OCI-LY3 (cell line): ENCODE results near the gene TEX36.
"Not testable (repeated sequence)": the region's sequence is repeated elsewhere in the genome, so short reads cannot be mapped to it uniquely, and the experiment has no call there.

ENCODE experiments used
- CTCF ChIP-seq: fragments of 200-600, 300-600 bp; sonication (generic); IDR thresholded peaks from 2 replicates; pipeline ENCODE4 v1.5.1; 2014; ENCODE audit warnings: antibody characterized with exemption, low read length, low read depth
- EZH2phosphoT487 ChIP-seq: fragments of 200-600 bp; shearing (Covaris generic); IDR thresholded peaks from 2 replicates; pipeline ENCODE4 v1.6.1; 2018; ENCODE audit warnings: antibody characterized with exemption, mixed run types, low read depth

- TF ChIP-seq CTCF, EZH2phosphoT487: not testable (repeated sequence)
These were observed 69.9 kb downstream of the TEX36 start for GRCh38 chr10:125613062-125613461.
